Transverse colon (tissue), 4 donors: ENCODE measurements around the gene LAMA3. TPM values are rescaled to one million over a fixed set of nuclear protein-coding genes. Genes with fewer than 3 reads are reported as not detected.

ENCODE experiments used
- DNase-seq: peaks from one replicate; pipeline ENCODE4 v3.0.0-alpha.2; 2019
- H3K27ac ChIP-seq, 4 donors: fragments of 200-600 bp; sonication (generic); 2 replicates each; pipeline ENCODE4 v1.5.1; 2016 to 2018; ENCODE audit warnings: inconsistent platforms in 4 of 4
- H3K27me3 ChIP-seq: fragments of 200-600 bp; sonication (generic); 2 replicates; pipeline ENCODE4 v1.5.1; 2017; ENCODE audit warnings: inconsistent platforms
- H3K36me3 ChIP-seq, 4 donors: fragments of 200-600 bp; sonication (generic); 2 replicates each; pipeline ENCODE4 v1.5.1; 2017 to 2019; ENCODE audit warnings: inconsistent platforms in 4 of 4
- H3K4me1 ChIP-seq, 4 donors: fragments of 200-600 bp; sonication (generic); 2 replicates each; pipeline ENCODE4 v1.5.1; 2017 to 2020; ENCODE audit warnings: inconsistent platforms in 4 of 4
- H3K4me3 ChIP-seq, 4 donors: fragments of 200-600 bp; sonication (generic); 1 replicate in 1 of 4; 2 replicates in 3 of 4; pipeline versions ENCODE4 v1.5.1 to v1.6.1; 2017 to 2019; ENCODE audit warnings: inconsistent platforms in 4 of 4
- H3K9me3 ChIP-seq, 2 donors: fragments of 200-600 bp; sonication (generic); 2 replicates each; pipeline ENCODE4 v1.5.1; 2017 to 2019; ENCODE audit warnings: inconsistent platforms in 2 of 2
- CTCF ChIP-seq, 5 experiments: fragments of 200-600 bp in 3 of 5; fragments of 450-650 bp in 2 of 5; sonication (generic) in 3 of 5; IDR thresholded peaks; 1 replicate in 2 of 5; 2 replicates in 3 of 5; pipeline ENCODE4 v1.5.1; 2016 to 2017; ENCODE audit warnings: antibody characterized with exemption in 5 of 5, inconsistent platforms in 3 of 5, mild to moderate bottlenecking in 2 of 5, moderate library complexity in 1 of 5
- EP300 ChIP-seq: sonication (generic); formaldehyde crosslinking; IDR thresholded peaks from one replicate; pipeline ENCODE4 v1.6.1; 2017; ENCODE audit warnings: antibody characterized with exemption, low read depth
- POLR2A ChIP-seq: fragments of 450-650 bp; IDR thresholded peaks from one replicate; pipeline ENCODE4 v1.6.1; 2016; ENCODE audit warnings: antibody characterized with exemption, mild to moderate bottlenecking, moderate library complexity
- POLR2AphosphoS5 ChIP-seq, 3 donors: sonication (generic); formaldehyde crosslinking; IDR thresholded peaks; one replicate each; pipeline ENCODE4 v1.6.1; 2016; ENCODE audit warnings: antibody characterized with exemption in 3 of 3
- WGBS, 2 donors: methylation state at CpG; one replicate each; pipeline ENCODE4 v1.1.5; 2018; ENCODE audit warnings: low coverage in 1 of 2; 5-methylcytosine and 5-hydroxymethylcytosine counted together
- in situ Hi-C, 4 donors: fragments of 200-750 bp; cut with MboI; loops; one replicate each; pipeline versions ENCODE4 v1.15.0 to v1.15.1; 2017; ENCODE audit warnings: low sequenced_read_pairs in 3 of 4, low pct_ligation_motif_present in 1 of 4, low pct_unique_long_range_greater_than_20kb in 1 of 4
- intact Hi-C: fragments of 100-400 bp; cut with DNase I; formaldehyde crosslinking; loops from one replicate; pipeline ENCODE4 v1.15.1; 2023; ENCODE audit warnings: low total_unique reads
- total RNA-seq, 4 donors: library from RNA; depleted of rRNA; stranded (reverse); fragments of >200 nt; gene quantifications; one replicate each; pipeline ENCODE4 v1.1.0, GENCODE V29; 2016

Gene LAMA3
- total RNA-seq, 4 donors from 2014 or later: 17.5 to 71.8 (median 47.4) TPM

GRCh38 chr18:23859466-23860336, 170.4 kb downstream of the LAMA3 start:
- no peaks in the 10 kb centered on the region for H3K9me3 ChIP-seq

GRCh38 chr18:23861326-23861725, 172.1 kb downstream of the LAMA3 start:
- intact Hi-C loops (no loop called here), in situ Hi-C loops (no loop called here)
- no peak overlapping the region for H3K27ac ChIP-seq
- 88% methylated on average over 6 of the region's 6 CpGs; no CpG with 5 or more reads in 1 of the 2 donors for WGBS, 2 donors
- H3K27me3 ChIP-seq: no peaks in the 10 kb centered on the region
- DNase-seq: no peak
- no peaks in the 10 kb centered on the region for H3K4me1 ChIP-seq
- TF ChIP-seq POLR2A (no peak), CTCF (IDR thresholded peaks at IDR 0.05) (no peak), EP300 (no peak), POLR2AphosphoS5 (IDR thresholded peaks at IDR 0.05) (no peak)
- no peak overlapping the region for H3K4me3 ChIP-seq
- no peaks in the 10 kb centered on the region for H3K36me3 ChIP-seq
- H3K9me3 ChIP-seq: no peaks in the 10 kb centered on the region

More at GRCh38 chr18:23859466-23860336, 170.4 kb downstream of the LAMA3 start:
- no peaks in the 10 kb centered on the region for H3K27me3 ChIP-seq
- intact Hi-C loops: no loop called here
- no peak for DNase-seq
- H3K27ac ChIP-seq: no peak overlapping the region
- H3K4me1 ChIP-seq: no peaks in the 10 kb centered on the region
- in situ Hi-C loops: no loop called here
- no peaks in the 10 kb centered on the region for H3K36me3 ChIP-seq
- no peak overlapping the region for H3K4me3 ChIP-seq
- no peak for TF ChIP-seq CTCF (IDR thresholded peaks at IDR 0.05)
- TF ChIP-seq EP300: no peak
- no peak for TF ChIP-seq POLR2AphosphoS5 (IDR thresholded peaks at IDR 0.05)
- no peak for TF ChIP-seq POLR2A
- 63 to 76% methylated on average over 2 to 3 of the region's 3 CpGs for WGBS, 2 donors

DNA sequence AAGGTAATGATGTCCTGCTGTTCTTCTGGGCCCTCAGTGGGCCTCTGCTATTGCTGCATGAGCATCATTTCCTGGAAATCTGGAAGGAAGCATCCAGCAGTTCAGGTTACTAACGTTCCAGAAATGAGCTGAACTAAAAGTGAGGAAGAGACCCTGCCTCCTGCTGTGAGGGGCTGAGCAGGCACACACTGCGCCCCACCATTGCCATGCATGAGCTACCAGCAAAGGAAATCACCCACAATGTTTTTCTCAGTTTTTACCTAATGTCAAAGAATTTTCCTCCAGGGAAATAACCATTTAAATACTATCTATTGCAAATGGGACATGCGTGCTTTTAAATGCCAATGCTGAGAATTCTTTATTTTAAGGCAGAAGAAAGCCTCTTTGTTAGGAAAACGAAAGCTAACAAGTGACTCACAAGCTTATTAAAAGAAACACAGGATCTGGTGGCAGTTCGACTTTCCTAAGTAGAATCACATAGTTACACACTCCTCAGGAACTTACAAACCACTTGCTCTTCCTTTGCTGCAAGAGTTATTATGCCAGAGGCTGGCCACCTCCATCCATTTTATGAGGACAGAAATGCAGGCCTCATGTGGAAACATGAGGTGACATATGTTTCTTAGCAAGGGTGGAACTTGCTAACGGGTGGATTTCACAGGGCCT, 172.7 kb downstream of the LAMA3 start:
- Histone ChIP-seq H3K4me3 (no peak overlapping the region), H3K9me3 (no peaks in the 10 kb centered on the region), H3K27ac (peak overlapping the region in 1 of 4 donors; percentile 20), H3K36me3 (no peaks in the 10 kb centered on the region), H3K4me1 (no peaks in the 10 kb centered on the region), H3K27me3 (no peaks in the 10 kb centered on the region)
- in situ Hi-C loops: no loop called here
- TF ChIP-seq POLR2AphosphoS5 (IDR thresholded peaks at IDR 0.05): no peak
- no peak for TF ChIP-seq POLR2A
- no peak for TF ChIP-seq CTCF (IDR thresholded peaks at IDR 0.05)
- TF ChIP-seq EP300: no peak
- WGBS, 2 donors: 54 to 65% methylated on average over 3 to 6 of the region's 6 CpGs
- intact Hi-C loops: no loop called here
- no peak for DNase-seq

DNA sequence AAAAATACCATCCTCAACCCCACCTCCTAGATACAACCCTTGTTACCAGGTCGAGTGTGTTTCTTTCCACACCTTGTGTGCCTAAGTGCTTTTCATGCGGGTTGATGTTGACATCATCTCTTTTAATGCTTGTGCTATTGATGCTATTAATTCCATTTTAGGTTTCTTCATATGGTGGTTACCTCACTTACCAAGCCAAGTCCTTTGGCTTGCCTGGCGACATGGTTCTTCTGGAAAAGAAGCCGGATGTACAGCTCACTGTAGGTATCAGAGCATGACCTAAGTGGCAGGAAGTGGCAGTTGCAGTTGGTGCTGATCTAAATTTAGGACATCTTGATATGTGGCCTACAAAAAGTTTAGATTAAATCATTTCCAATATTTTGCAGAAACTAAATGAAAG, 175.4 kb downstream of the LAMA3 start:
- Histone ChIP-seq H3K27me3 (no peaks in the 10 kb centered on the region), H3K36me3 (no peaks in the 10 kb centered on the region), H3K4me1 (no peaks in the 10 kb centered on the region), H3K27ac (no peak overlapping the region), H3K9me3 (no peaks in the 10 kb centered on the region), H3K4me3 (no peak overlapping the region)
- WGBS, 2 donors: 72% methylated on average over 3 to 4 of the region's 4 CpGs
- in situ Hi-C loops (no loop called here), intact Hi-C loops (no loop called here)
- no peak for TF ChIP-seq CTCF (IDR thresholded peaks at IDR 0.05)
- TF ChIP-seq EP300: no peak
- TF ChIP-seq POLR2A: no peak
- TF ChIP-seq POLR2AphosphoS5 (IDR thresholded peaks at IDR 0.05): no peak
- no peak for DNase-seq
